ENCODE measurements around the gene PPARG.

DNA sequence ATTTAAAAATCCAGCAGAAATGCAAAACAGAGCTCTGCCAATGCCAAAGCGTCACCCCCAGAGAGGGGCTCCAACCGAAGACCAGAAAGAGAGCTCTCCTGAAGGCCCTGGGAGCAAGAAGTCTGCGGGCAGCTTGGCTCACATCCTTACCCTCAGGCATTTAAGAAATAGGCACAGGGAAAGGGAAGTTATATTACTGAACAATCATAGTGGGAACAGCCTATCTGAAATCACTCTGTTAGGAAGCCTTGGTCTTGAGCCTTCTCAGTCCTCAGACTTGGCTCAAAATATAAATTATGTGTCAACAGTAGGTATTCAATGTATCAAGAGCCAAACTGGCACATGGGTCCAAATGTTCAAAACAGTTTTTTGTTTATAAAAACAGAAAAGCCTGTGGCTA is 10.3 kb upstream of the PPARG start:
- TF ChIP-seq EP300 (IDR thresholded peaks at IDR 0.05; ENCODE audit: borderline replicate concordance in 1 of 2, low read depth in 2 of 2, low read length in 2 of 2) (no peak), EZH2 (IDR thresholded peaks at IDR 0.05; ENCODE audit: low read depth, low read length, severe bottlenecking) (no peak), POLR2A (IDR thresholded peaks at IDR 0.05; ENCODE audit: control extremely low read depth in 1 of 2, low read depth in 2 of 2, low read length in 2 of 2) (no peak), POLR2AphosphoS5 (IDR thresholded peaks at IDR 0.05; ENCODE audit: low read depth, low read length) (no peak), GABPA (IDR thresholded peaks at IDR 0.05; ENCODE audit: borderline replicate concordance, insufficient read depth, low read length) (no peak), JUND (IDR thresholded peaks at IDR 0.05; ENCODE audit: low read length) (no peak), TBP (IDR thresholded peaks at IDR 0.05; ENCODE audit: low read depth, low read length) (no peak), RXRA (IDR thresholded peaks at IDR 0.05; ENCODE audit: insufficient read depth, low read depth, low read length) (no peak), BRCA1 (IDR thresholded peaks at IDR 0.05; ENCODE audit: low read depth, low read length) (no peak), CBX8 (IDR thresholded peaks at IDR 0.05; ENCODE audit: borderline replicate concordance, low read depth, low read length) (no peak)
- TF ChIP-seq, protein P1, sequence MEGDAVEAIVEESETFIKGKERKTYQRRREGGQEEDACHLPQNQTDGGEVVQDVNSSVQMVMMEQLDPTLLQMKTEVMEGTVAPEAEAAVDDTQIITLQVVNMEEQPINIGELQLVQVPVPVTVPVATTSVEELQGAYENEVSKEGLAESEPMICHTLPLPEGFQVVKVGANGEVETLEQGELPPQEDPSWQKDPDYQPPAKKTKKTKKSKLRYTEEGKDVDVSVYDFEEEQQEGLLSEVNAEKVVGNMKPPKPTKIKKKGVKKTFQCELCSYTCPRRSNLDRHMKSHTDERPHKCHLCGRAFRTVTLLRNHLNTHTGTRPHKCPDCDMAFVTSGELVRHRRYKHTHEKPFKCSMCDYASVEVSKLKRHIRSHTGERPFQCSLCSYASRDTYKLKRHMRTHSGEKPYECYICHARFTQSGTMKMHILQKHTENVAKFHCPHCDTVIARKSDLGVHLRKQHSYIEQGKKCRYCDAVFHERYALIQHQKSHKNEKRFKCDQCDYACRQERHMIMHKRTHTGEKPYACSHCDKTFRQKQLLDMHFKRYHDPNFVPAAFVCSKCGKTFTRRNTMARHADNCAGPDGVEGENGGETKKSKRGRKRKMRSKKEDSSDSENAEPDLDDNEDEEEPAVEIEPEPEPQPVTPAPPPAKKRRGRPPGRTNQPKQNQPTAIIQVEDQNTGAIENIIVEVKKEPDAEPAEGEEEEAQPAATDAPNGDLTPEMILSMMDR (IDR thresholded peaks at IDR 0.05; ENCODE audit: control extremely low read depth in 1 of 3, insufficient read depth in 1 of 3, low read depth in 1 of 3, low read length in 3 of 3), result no peak
